Measurements from ENCODE around the gene TMEM145.

DNA sequence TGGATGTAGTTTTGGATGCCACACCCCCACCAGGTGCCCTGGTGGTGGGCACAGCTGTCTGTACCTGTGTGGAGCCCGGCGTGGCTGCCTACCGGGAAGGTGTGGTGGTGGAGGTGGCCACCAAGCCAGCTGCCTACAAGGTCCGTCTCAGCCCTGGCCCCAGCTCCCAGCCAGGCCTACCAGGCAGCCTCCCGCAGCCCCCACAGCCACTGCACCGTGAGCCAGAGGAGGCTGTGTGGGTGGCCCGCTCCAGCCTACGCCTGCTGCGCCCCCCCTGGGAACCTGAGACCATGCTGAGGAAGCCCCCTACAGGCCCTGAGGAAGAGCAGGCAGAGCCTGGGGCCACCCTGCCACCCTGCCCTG lies 40.6 kb upstream of the TMEM145 start:
- TF ChIP-seq POLR2A (IDR thresholded peaks at IDR 0.05) (no peak), CTCF (IDR thresholded peaks at IDR 0.05 in 4 of 5, conservative IDR thresholded peaks at IDR 0.05 in 1 of 5) (no peak)
